Measurements from ENCODE around the gene ALG9. TPM values are rescaled to one million over a fixed set of nuclear protein-coding genes. Genes with fewer than 3 reads are reported as not detected.

The ALG9 gene
- total and polyA plus RNA-seq, 10 of the 15 experiments (the other 5 are each of a cell fraction or from before 2014, with no cell fraction given) = 10.8 to 41.6 (median 25.5) TPM

DNA sequence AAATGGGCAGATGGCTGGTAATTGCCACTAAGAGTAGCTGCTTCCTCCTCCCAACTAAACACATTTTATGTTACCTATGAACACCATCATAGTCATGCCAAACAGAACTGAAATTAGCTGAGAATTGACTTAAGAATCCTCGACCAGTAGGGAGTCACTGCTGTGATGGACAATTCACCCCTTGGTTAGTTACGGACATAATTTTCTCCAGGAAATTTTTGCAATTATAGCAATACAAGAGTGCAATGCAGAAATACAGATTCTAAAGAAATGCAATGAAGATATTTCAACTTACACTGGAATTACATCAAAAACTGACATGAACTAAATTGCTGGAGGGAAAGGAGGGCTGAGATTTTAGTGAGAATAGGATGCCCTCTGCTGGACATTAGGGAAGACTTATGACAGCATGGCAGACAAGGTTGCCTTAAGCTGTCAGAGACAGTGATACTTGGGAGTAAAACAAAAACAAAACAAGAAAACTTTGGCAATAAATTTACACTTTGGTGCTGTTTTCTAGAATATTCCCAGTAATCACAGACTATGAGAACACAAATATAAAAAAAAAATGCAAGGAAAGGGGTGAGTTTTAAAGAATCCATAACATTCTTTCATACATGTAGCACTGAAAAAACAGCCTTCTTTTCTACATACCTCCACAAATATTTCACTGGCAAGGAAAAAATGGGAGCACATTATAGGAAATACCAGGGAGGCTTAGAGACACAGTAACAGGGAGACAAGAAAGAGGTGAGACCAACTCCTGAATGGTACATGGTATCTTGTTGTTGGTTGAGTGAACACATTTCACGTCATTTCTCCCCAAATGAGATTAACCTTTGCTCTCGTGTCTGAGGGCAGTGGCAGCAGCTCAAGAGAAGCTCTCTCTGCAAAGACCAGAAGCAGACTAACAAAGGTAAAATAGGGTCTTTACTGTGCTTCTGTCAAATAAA, 94.0 kb downstream of the ALG9 start:
- SMC1A ChIA-PET (ENCODE audit: uncharacterized antibody, unreplicated experiment) = interaction anchor here (0.6 to 6.0 kb wide), 54 partner anchors 9 to 347 kb away, joined by 3 to 154 read pairs (median 5); partner anchors contain the start of genes PPP2R1B and SIK2
- peak overlapping the region; percentile 68 for H3K27ac ChIP-seq (ENCODE audit: control insufficient read depth, insufficient read depth)
- H4K20me1 ChIP-seq (ENCODE audit: control insufficient read depth, insufficient read depth) = no peaks in the 10 kb centered on the region
- FAIRE-seq = peak; percentile 68
- peak; percentile 92 for ATAC-seq
- CTCF ChIA-PET = interaction anchor here (0.5 to 6.4 kb wide), 62 partner anchors 8 to 503 kb away, joined by 3 to 170 read pairs (median 5); partner anchors contain the start of genes ALG9, PPP2R1B and SIK2
- RAD21 ChIA-PET (ENCODE audit: unreplicated experiment) = interaction anchor here (0.7 to 5.9 kb wide), 38 partner anchors 9 to 211 kb away, joined by 3 to 136 read pairs (median 4); partner anchors contain the start of genes ALG9, PPP2R1B and SIK2
- H3K36me3 ChIP-seq (ENCODE audit: control insufficient read depth in 2 of 2, insufficient read depth in 2 of 2, low read length in 1 of 2) = no peaks in the 10 kb centered on the region
- 54% methylated on average over 4 of the region's 4 CpGs for WGBS (ENCODE audit: insufficient coverage, insufficient replicate concordance, low lambda C conversion rate, missing lambda C conversion rate)
- 0 out of 2 replicates have a peak overlapping the region, but pooled peaks have one; percentile 24 for H3K9ac ChIP-seq (ENCODE audit: control insufficient read depth, insufficient read depth, low read length)
- no peaks in the 10 kb centered on the region for H3K9me3 ChIP-seq (replicated peaks; ENCODE audit: control insufficient read depth, insufficient read depth, low read length)
- H3K4me3 ChIP-seq = no peak overlapping the region
- DNase-seq (ENCODE audit: low read depth, low spot score) = peak; percentile 52
- H3K79me2 ChIP-seq (ENCODE audit: control insufficient read depth, insufficient read depth, low read length) = no peaks in the 10 kb centered on the region
- intact Hi-C loops (cut with micrococcal nuclease; ENCODE audit: unreplicated experiment) (loop anchor here (1.0 to 10.0 kb wide), 6 partner anchors 64 to 1493 kb away; partner anchors contain the start of gene SIK2), in situ Hi-C loops (cut with MboI) (loop anchor here (5.0 kb wide), 1 partner anchor 175 kb away; the partner anchor contains the start of gene SIK2)
- BruUV-seq (replicated peaks) = no TSS peak
- POLR2A ChIA-PET = interaction anchor here (0.6 to 5.8 kb wide), 10 partner anchors 11 to 190 kb away, joined by 3 to 56 read pairs (median 4); partner anchors contain the start of gene PPP2R1B
- peaks cover 8% of the 10 kb centered on the region; the same call in 1 of the 2 replicates for H3K4me1 ChIP-seq (ENCODE audit: control insufficient read depth, insufficient read depth, low read length)
- no peaks in the 10 kb centered on the region for H3K27me3 ChIP-seq (replicated peaks in 1 of 2; ENCODE audit: control insufficient read depth in 2 of 2, insufficient read depth in 2 of 2, low read length in 1 of 2)
- peak overlapping the region; percentile 32 for H2AFZ ChIP-seq (ENCODE audit: control insufficient read depth, low read depth, low read length)
- H3K4me2 ChIP-seq (ENCODE audit: control insufficient read depth, insufficient read depth) = peak overlapping the region; percentile 73
- TF ChIP-seq YY1 (IDR thresholded peaks at IDR 0.05; ENCODE audit: low read depth, low read length) = peak; percentile 72
- 0 out of 2 replicates have a peak, but pooled peaks have one; percentile 39 for TF ChIP-seq RB1 (IDR thresholded peaks at IDR 0.05; ENCODE audit: borderline replicate concordance)
- TF ChIP-seq, protein P1, sequence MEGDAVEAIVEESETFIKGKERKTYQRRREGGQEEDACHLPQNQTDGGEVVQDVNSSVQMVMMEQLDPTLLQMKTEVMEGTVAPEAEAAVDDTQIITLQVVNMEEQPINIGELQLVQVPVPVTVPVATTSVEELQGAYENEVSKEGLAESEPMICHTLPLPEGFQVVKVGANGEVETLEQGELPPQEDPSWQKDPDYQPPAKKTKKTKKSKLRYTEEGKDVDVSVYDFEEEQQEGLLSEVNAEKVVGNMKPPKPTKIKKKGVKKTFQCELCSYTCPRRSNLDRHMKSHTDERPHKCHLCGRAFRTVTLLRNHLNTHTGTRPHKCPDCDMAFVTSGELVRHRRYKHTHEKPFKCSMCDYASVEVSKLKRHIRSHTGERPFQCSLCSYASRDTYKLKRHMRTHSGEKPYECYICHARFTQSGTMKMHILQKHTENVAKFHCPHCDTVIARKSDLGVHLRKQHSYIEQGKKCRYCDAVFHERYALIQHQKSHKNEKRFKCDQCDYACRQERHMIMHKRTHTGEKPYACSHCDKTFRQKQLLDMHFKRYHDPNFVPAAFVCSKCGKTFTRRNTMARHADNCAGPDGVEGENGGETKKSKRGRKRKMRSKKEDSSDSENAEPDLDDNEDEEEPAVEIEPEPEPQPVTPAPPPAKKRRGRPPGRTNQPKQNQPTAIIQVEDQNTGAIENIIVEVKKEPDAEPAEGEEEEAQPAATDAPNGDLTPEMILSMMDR (IDR thresholded peaks at IDR 0.05 in 2 of 3, conservative IDR thresholded peaks at IDR 0.05 in 1 of 3; ENCODE audit: control insufficient read depth in 2 of 3, extremely low read depth in 1 of 3, insufficient read depth in 1 of 3, low read depth in 3 of 3, low read length in 3 of 3) = peak; percentile 65 to 86 (median 79)
- TF ChIP-seq SMARCA5 (IDR thresholded peaks at IDR 0.05) = no peak
- peak; percentile 44; the same call in 1 of the 2 replicates for TF ChIP-seq NR2F1 (conservative IDR thresholded peaks at IDR 0.05)
- TF ChIP-seq JUND (IDR thresholded peaks at IDR 0.05; ENCODE audit: low read depth, low read length) = no peak
- TF ChIP-seq SMC3 (IDR thresholded peaks at IDR 0.05; ENCODE audit: borderline replicate concordance, low read length) = peak; percentile 98
- TF ChIP-seq RAD21 (IDR thresholded peaks at IDR 0.05; ENCODE audit: insufficient read depth, low read depth, low read length) = peak; percentile 88
- TF ChIP-seq, protein P2, sequence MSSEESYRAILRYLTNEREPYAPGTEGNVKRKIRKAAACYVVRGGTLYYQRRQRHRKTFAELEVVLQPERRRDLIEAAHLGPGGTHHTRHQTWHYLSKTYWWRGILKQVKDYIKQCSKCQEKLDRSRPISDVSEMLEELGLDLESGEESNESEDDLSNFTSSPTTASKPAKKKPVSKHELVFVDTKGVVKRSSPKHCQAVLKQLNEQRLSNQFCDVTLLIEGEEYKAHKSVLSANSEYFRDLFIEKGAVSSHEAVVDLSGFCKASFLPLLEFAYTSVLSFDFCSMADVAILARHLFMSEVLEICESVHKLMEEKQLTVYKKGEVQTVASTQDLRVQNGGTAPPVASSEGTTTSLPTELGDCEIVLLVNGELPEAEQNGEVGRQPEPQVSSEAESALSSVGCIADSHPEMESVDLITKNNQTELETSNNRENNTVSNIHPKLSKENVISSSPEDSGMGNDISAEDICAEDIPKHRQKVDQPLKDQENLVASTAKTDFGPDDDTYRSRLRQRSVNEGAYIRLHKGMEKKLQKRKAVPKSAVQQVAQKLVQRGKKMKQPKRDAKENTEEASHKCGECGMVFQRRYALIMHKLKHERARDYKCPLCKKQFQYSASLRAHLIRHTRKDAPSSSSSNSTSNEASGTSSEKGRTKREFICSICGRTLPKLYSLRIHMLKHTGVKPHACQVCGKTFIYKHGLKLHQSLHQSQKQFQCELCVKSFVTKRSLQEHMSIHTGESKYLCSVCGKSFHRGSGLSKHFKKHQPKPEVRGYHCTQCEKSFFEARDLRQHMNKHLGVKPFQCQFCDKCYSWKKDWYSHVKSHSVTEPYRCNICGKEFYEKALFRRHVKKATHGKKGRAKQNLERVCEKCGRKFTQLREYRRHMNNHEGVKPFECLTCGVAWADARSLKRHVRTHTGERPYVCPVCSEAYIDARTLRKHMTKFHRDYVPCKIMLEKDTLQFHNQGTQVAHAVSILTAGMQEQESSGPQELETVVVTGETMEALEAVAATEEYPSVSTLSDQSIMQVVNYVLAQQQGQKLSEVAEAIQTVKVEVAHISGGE (CRISPR knock-in tag; IDR thresholded peaks at IDR 0.05) = no peak
- TF ChIP-seq, protein P3, sequence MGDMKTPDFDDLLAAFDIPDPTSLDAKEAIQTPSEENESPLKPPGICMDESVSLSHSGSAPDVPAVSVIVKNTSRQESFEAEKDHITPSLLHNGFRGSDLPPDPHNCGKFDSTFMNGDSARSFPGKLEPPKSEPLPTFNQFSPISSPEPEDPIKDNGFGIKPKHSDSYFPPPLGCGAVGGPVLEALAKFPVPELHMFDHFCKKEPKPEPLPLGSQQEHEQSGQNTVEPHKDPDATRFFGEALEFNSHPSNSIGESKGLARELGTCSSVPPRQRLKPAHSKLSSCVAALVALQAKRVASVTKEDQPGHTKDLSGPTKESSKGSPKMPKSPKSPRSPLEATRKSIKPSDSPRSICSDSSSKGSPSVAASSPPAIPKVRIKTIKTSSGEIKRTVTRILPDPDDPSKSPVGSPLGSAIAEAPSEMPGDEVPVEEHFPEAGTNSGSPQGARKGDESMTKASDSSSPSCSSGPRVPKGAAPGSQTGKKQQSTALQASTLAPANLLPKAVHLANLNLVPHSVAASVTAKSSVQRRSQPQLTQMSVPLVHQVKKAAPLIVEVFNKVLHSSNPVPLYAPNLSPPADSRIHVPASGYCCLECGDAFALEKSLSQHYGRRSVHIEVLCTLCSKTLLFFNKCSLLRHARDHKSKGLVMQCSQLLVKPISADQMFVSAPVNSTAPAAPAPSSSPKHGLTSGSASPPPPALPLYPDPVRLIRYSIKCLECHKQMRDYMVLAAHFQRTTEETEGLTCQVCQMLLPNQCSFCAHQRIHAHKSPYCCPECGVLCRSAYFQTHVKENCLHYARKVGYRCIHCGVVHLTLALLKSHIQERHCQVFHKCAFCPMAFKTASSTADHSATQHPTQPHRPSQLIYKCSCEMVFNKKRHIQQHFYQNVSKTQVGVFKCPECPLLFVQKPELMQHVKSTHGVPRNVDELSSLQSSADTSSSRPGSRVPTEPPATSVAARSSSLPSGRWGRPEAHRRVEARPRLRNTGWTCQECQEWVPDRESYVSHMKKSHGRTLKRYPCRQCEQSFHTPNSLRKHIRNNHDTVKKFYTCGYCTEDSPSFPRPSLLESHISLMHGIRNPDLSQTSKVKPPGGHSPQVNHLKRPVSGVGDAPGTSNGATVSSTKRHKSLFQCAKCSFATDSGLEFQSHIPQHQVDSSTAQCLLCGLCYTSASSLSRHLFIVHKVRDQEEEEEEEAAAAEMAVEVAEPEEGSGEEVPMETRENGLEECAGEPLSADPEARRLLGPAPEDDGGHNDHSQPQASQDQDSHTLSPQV (IDR thresholded peaks at IDR 0.05) = peak; percentile 81; the same call in 1 of the 2 replicates
- no peak for TF ChIP-seq HDAC6 (IDR thresholded peaks at IDR 0.05; ENCODE audit: unreplicated experiment)

Measured in GM12878 (cell line).